Femur (tissue), 1 donor: ENCODE data around the gene ITCH.
A peak's percentile ranks its signal among the peaks of the same experiment; 100 is the strongest.
"Not testable (repeated sequence)": the region's sequence is repeated elsewhere in the genome, so short reads cannot be mapped to it uniquely, and the experiment has no call there.

Source experiments
- DNase-seq: peaks from one replicate; pipeline ENCODE4 v3.0.0-alpha.2; 2017

ITCH gene

DNA sequence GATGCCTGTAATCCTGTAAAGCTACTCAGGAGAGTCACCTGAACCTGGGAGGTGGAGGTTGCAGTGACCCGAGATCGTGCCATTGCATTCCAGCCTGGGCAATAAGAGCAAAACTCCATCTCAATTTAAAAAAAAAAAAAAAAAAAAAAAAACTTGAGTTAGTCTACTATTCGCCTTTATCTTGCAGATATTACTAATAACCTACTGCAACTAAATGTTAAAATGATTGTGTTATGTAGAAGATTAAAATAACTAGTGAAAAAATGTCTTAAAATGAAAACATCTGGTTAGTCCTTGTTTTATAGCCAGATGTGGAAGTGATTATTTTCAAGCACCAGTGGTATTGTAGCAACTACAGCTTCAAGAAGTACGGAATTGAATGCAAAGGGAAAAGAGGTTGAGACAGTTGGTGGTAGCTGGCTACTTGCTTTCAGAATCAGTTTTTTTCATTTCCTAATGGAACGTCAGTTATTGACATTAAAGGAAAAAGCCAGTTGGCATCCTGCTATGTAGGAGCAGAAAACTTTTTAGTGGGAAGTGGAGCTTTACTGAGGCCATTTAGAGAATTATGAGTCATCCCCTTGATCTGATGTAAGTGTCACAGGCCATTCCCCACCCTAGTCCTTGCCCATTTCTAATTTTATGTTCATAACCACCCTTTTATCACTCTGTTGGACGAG is 109.3 kb downstream of the ITCH start:
- no peak for DNase-seq

DNA sequence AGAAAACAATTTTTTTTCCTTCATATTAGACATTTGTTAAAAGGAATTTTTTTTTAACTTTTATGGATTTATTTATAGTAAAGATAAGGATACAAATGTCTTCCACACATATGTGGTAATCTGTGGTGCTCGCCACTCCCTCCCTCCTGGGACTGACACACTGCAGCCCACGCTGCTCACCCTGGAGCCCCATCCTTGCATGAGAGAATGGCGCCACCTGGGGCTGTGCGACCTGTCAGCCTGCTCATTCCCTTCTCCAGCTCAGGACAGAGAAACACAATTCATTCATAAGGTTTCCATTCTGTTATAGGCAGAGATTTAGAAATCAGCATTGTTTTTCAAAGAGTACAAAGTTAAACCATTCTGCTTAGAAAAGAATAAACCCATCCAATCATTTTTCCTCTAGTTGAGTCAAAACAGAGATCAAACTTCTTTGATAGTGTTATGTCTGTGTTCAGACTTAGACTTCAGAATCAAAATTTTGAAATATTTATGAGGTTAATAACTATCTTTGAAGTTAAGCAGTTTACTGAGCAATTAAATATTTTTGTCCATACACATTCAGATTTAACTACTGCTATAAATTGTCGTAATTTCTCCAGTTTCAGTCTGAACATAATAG is 110.3 kb downstream of the ITCH start:
- peak; percentile 42 for DNase-seq

DNA sequence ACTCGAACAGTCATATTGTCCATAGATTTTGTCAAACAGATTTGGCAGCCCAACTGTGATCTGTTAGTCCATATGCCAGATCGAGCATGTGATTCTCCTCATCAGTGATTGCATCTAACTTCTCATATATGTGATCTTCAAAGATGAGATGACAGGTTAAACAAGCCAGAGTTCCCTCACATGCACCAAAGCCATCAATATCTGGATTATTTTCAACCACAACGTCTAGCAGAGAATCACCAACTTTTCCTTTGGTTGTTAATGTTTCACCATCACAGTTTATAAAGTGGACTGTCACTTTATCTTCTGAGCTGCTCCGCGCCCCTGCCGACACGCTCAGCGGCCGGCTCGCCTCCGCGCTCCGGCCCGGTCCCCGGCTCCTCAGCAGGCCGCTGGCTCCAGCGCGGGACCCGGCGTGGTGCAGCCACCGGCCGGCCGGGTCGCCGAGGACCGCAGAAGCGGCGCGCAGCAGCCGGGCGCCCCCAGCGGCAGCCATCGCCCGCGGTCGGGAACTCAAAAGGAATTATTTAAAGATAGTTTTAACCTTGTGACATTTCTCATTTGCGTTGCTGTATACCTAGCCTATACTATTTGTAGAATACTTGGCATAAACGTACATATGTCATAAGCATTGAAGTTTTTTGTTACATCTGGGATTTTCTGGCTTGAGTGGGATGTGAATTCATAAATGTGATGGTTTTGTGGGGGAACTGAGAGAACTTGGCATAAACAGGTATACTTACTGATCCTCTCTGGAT is 113.1 kb downstream of the ITCH start:
- DNase-seq: peak; percentile 54

DNA sequence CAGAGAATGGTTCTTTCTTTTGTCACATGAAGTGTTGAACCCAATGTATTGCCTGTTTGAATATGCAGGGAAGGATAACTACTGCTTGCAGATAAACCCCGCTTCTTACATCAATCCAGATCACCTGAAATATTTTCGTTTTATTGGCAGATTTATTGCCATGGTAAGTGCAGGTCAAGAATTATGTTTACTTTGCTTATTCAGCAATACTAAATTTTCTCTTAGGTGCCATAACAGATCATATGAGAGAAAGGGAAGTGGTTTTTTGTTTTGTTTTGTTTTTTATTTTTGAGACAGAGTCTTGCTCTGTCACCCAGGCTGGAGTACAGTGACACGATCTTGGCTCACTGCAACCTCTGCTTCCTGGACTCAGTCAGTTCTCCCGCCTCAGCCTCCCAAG is 116.6 kb downstream of the ITCH start:
- DNase-seq: no peak

GRCh38 chr20:34482154-34482553 is 119.1 kb downstream of the ITCH start:
- not testable (repeated sequence) for DNase-seq

GRCh38 chr20:34483585-34484220 is 120.6 kb downstream of the ITCH start:
- not testable (repeated sequence) for DNase-seq

- no peak for DNase-seq
Measured at GRCh38 chr20:34485068-34485634, 122.1 kb downstream of the ITCH start.

DNA sequence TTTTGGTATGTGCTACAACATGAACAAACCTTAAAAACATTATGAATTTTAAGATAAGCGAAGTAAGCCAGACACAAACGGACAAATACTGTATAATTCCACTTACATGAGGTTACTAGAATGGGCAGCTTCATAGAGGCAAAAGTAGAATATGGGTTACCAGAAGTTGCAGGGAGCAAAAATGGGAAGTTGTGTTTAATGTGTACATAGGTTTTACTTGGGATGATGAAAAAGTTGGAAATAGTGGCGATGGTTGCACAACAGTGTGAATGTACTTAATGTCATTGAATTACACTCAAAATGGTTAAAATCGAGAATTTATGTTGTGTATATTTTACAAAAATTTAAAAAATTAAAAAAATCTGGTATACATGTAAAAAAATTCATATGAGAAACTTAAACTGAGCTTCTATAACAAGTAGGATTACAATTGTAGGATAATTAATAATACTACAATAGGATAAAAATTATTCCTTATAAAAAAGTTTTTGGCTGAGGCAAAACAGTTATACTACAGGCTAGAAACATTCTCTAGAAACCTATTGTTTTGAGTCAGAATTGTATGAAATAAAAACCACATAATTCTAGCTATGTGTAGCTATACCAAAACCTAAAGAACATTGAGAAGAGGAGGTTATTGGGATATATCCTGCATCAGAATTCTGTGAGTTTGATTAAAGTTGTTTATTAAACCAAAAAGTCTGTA is 128.3 kb downstream of the ITCH start:
- DNase-seq: no peak

DNA sequence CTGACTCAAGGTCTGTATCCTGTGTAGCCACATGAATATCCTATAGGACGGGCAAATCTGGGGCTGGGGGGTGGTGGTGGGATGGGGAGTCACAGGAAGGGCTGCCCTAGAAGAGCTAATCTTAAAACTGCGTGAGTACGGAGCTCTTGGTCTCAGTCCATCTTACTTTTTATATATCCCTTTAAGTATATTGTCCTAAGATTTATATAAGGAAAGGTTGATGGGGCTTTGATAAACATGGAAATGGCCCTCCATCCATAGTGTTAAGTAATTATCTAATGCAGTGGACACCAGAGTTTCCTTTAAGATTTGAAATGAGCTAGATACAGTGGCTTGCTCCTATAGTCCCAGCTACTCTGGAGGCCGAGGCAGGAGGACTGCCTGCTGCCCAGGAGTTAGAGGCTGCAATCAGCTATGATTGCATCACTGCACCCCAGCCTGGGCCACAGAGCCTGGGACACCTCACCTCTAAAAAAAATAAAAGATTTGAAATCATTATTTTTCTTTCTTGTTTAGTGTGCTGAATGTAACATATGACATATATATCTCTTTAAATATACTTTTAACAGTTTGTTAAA is 128.9 kb downstream of the ITCH start:
- DNase-seq: no peak

DNA sequence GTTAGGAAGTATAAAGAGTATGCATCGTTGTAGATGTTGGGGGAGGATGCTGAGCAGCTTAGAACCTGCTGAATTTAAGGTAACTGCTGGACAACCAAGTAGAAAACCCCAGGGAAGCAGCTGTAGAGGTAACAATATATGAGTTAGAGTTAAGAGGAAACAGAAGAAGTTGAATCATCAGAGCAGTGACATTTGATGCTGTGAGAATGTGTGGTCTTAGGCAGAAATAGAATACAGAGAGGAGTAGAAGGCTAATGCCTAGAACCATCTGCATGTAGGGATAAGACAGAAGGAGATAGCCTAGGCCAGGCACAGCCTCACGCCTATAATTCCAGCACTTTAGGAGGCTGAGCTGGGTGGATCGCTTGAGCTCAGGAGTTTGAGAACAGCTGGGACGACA is 130.6 kb downstream of the ITCH start:
- no peak for DNase-seq

DNA sequence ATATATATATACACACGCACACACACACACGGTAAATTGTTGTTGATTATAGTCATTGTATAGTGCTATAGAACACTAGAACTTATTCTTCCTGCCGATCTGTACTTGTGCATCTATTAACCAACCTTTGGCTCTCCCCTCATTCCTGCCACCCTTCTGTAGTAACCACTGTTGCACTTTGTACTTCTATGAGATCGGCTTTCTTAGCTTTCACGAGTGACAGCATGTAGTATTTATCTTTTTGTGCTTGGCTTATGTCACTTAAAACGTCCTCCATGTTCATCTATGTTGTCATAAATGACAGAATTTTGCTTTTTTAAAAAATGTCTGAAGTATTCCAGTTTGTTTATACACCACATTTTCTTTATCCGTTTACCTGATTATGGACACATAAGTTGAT is 132.2 kb downstream of the ITCH start:
- no peak for DNase-seq

DNA sequence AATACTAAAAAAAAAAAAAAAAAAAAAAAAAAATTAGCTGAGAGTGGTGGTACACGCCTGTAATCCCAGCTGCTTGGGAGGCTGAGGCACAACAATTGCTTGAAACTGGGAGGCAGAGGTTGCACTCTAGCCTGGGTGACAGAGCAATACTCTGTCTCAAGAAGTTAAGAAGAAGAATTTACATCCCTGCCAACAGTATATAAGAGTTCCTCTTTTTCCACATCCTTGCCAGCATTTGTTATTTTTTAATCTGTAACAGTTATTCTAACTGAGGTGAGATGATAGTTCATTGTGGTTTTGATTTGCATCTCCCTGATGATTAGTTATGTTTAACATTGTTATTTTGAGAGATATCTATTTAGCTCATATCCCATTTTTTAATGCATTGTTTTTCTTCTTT is 132.8 kb downstream of the ITCH start:
- DNase-seq: no peak

DNA sequence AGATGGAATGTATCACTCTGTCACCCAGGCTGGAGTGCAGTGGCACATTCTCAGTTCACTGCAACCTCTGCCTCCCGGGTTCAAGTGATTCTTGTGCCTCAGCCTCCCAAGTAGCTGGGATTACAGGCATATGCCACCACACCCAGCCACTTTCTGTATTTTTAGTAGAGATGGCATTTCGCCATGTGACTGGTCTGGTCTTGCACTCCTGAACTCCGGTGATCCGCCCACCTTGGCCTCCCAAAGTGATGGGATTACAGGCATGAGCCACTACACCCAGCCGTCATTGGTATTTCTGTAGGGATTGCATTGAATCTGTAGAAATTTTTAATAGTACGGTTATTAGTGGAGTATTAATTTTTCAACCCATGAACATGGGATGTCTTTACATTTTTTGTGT is 134.5 kb downstream of the ITCH start:
- not testable (repeated sequence) for DNase-seq

DNA sequence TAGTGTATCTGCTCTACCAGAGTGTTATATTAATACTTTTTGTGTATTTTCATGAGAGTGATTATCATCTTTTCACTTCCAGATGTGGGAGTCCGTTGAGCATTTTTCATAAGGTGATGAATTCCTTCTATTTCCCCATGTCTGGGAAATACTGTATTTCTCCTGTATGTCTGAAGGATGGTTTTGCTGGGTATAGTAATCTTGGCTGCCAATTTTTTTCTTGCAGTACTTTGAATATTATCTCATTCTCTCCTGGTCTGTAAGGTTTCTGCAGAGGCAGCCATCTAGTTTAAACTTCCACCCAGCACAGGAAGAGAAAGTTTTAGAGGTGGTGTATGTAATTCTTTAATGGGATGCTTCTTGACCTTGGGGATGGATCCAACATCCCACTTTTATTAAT is 137.8 kb downstream of the ITCH start:
- no peak for DNase-seq

DNA sequence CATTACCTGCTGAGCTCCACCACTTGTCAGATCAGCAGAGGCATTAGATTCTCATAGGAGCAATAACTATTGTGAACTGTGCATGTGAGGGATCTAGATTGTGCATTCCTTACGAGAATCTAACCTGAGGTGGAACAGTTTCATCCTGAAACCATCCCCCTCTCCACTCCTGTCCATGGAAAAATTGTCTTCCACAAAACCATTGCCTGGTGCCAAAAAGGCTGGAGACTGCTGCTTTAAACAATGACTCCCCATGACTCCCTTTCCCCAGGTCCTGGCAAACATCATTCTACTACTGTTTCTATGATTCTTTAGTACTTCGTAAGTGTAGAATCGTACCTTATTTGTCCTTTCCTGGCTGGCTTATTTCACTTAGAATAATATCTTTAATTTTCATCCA is 143.4 kb downstream of the ITCH start:
- no peak for DNase-seq

DNA sequence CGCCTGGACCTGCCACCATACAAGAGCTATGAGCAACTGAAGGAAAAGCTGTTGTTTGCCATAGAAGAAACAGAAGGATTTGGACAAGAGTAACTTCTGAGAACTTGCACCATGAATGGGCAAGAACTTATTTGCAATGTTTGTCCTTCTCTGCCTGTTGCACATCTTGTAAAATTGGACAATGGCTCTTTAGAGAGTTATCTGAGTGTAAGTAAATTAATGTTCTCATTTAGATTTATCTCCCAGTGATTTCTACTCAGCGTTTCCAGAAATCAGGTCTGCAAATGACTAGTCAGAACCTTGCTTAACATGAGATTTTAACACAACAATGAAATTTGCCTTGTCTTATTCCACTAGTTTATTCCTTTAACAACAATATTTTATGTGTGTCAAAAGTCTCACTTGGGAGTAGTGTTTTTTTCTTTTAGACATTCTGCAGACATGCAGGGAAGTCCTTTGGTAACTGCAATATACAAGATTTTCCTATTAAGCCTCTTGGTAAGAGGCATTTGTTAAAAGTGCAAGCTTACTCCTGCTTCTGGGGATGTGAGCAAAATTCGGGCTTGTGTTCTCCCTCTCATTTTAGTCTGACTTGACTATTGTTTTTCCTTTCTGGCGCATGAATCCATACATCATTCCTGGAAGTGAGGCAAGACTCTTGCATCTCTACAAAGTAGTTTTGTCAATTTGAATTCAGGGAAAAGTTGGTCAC is 144.8 kb downstream of the ITCH start:
- no peak for DNase-seq

- no peak for DNase-seq
Measured at GRCh38 chr20:34510575-34510974, 147.5 kb downstream of the ITCH start.

DNA sequence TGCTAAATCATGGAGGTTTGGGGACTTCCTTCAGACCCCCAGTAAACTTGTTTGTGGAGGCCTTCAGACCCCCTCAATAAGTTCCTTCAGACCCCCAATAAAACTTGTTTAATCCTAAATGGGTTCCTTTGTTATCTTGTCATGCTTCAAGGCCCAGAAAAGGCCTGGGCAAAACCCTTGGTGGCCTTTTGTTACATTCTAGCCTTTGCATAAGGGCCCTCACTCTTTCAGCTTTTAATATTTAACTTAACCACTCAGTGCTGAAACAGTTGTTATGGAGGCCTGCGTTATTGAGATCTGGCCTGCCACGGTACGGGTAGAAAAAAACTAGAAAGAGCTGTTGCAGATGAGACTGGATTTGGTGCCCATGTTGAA is 148.8 kb downstream of the ITCH start:
- DNase-seq: no peak

- DNase-seq: no peak
Measured at GRCh38 chr20:34512266-34512954, 149.3 kb downstream of the ITCH start.

DNA sequence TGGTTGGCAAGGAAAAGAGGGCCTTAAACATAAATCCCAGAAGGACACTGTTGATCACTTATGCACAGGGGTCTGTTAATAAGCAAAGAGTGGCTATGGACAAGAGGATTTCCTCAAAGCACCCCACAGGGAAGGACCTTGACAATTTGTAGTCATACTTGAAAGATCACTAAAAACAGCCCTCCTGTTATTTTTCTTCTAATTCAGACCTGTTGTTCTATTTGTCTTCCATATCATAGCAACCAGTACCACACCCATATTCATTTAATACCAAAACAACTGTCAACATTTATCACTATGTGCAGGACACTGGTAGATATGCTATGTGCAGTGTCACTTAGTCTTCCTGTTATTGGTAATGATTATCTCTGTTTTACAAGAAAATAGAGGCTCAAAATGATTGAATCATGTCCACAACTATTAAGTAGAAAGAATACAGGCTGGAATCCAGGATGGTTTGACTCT is 149.9 kb downstream of the ITCH start:
- no peak for DNase-seq

DNA sequence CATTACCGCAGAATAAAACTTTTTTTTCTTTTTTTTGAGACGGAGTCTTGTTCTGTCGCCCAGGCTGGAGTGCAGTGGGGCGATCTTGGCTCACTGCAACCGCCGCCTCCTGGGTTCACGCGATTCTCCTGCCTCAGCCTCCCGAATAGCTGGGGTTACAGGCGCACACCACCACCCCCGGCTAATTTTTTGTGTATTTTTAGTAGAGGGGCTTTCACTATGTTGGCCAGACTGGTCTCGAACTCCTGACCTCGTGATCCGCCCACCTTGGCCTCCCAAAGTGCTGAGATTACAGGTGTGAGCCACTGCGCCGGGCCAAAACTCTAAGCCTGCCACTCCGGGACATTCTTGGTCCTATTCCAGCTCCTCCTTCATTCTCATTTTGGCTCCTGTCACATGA is 151.0 kb downstream of the ITCH start:
- not testable (repeated sequence) for DNase-seq
